Measurements from ENCODE around the gene P2RX1. TPM values are rescaled to one million over a fixed set of nuclear protein-coding genes. Genes with fewer than 3 reads are reported as not detected.

The P2RX1 gene
- total RNA-seq: 5.3 and 8.5 TPM in 2 replicates

GRCh38 chr17:3915995-3916696, at the start of gene P2RX1:
Gene P2RX1 (minus strand): TSS chr17:3916465. CDS start chr17:3916225, 240 bp downstream.

GRCh38 chr17:3964203-3965117, 48.2 kb upstream of the P2RX1 start, which contains the start of gene ATP2A3:
Gene ATP2A3 (minus strand): TSS chr17:3964437. CDS start chr17:3964291, 146 bp downstream.

GRCh38 chr17:3893003-3893719, 23.1 kb downstream of the P2RX1 start, which contains the start of gene CAMKK1:
Gene CAMKK1 (minus strand): TSS chr17:3893053. CDS start chr17:3885687, 7,366 bp downstream.

Other genes with a start within 250 kb of the P2RX1 start
- 192 and 236 TPM in 2 replicates for gene TAX1BP3, start 247.9 kb downstream of the P2RX1 start, total RNA-seq
- gene EMC6, start 247.7 kb downstream of the P2RX1 start, total RNA-seq: 9.9 and 12.0 TPM in 2 replicates
- 0.44 and 2.0 TPM in 2 replicates for gene P2RX5, start 220.3 kb downstream of the P2RX1 start, total RNA-seq
- 0.44 and 19.6 TPM in 2 replicates for gene HASPIN, start 192.6 kb downstream of the P2RX1 start, total RNA-seq
- 4.2 and 15.0 TPM in 2 replicates for gene ITGAE, start 115.3 kb downstream of the P2RX1 start, total RNA-seq
- gene NCBP3, start 70.2 kb downstream of the P2RX1 start, total RNA-seq: 17.3 and 25.1 TPM in 2 replicates
- gene CAMKK1, start 23.4 kb downstream of the P2RX1 start, total RNA-seq: 4.6 and 5.7 TPM in 2 replicates
- gene ATP2A3, start 48.0 kb upstream of the P2RX1 start, total RNA-seq: 19.9 and 27.6 TPM in 2 replicates
- gene ZZEF1, start 226.6 kb upstream of the P2RX1 start, total RNA-seq: 41.1 and 67.4 TPM in 2 replicates
- gene CYB5D2, start 226.7 kb upstream of the P2RX1 start, total RNA-seq: 18.6 and 25.6 TPM in 2 replicates